Measurements from ENCODE around the gene NDOR1.

NDOR1 gene

GRCh38 chr9:137243626-137244485 lies 38.4 kb downstream of the NDOR1 start:
- Histone ChIP-seq H2AFZ (ENCODE audit: low read depth, low read length) (no peak overlapping the region), H3K9me3 (ENCODE audit: low read length) (no peaks in the 10 kb centered on the region), H3K27me3 (ENCODE audit: insufficient read depth, low read length) (no peaks in the 10 kb centered on the region), H3K4me1 (ENCODE audit: insufficient read depth, low read length) (peaks cover 22% of the 10 kb centered on the region), H3K4me3 (ENCODE audit: low read length) (no peak overlapping the region), H3K36me3 (ENCODE audit: insufficient read depth, low read length) (peaks cover 23% of the 10 kb centered on the region)

GRCh38 chr9:137244486-137245449 lies 39.3 kb downstream of the NDOR1 start:
- H3K4me1 ChIP-seq (ENCODE audit: insufficient read depth, low read length): peaks cover 21% of the 10 kb centered on the region
- H3K4me3 ChIP-seq (ENCODE audit: low read length): no peak overlapping the region
- H2AFZ ChIP-seq (ENCODE audit: low read depth, low read length): no peak overlapping the region
- H3K27me3 ChIP-seq (ENCODE audit: insufficient read depth, low read length): no peaks in the 10 kb centered on the region
- no peaks in the 10 kb centered on the region for H3K9me3 ChIP-seq (ENCODE audit: low read length)
- peaks cover 23% of the 10 kb centered on the region for H3K36me3 ChIP-seq (ENCODE audit: insufficient read depth, low read length)

GRCh38 chr9:137245450-137246421 lies 40.2 kb downstream of the NDOR1 start:
- no peaks in the 10 kb centered on the region for H3K9me3 ChIP-seq (ENCODE audit: low read length)
- peaks cover 23% of the 10 kb centered on the region for H3K36me3 ChIP-seq (ENCODE audit: insufficient read depth, low read length)
- peaks cover 24% of the 10 kb centered on the region for H3K4me1 ChIP-seq (ENCODE audit: insufficient read depth, low read length)
- H3K27me3 ChIP-seq (ENCODE audit: insufficient read depth, low read length): no peaks in the 10 kb centered on the region
- H2AFZ ChIP-seq (ENCODE audit: low read depth, low read length): no peak overlapping the region
- H3K4me3 ChIP-seq (ENCODE audit: low read length): no peak overlapping the region

- Histone ChIP-seq H3K27me3 (ENCODE audit: insufficient read depth, low read length) (no peaks in the 10 kb centered on the region), H2AFZ (ENCODE audit: low read depth, low read length) (no peak overlapping the region), H3K36me3 (ENCODE audit: insufficient read depth, low read length) (peaks cover 17% of the 10 kb centered on the region), H3K9me3 (ENCODE audit: low read length) (no peaks in the 10 kb centered on the region), H3K4me1 (ENCODE audit: insufficient read depth, low read length) (peaks cover 34% of the 10 kb centered on the region), H3K4me3 (ENCODE audit: low read length) (no peak overlapping the region)
Observed at GRCh38 chr9:137247135-137247915, 41.8 kb downstream of the NDOR1 start.

- Histone ChIP-seq H3K4me1 (ENCODE audit: insufficient read depth, low read length) (peaks cover 29% of the 10 kb centered on the region), H3K4me3 (ENCODE audit: low read length) (no peak overlapping the region), H3K27me3 (ENCODE audit: insufficient read depth, low read length) (no peaks in the 10 kb centered on the region), H3K36me3 (ENCODE audit: insufficient read depth, low read length) (peaks cover 11% of the 10 kb centered on the region), H2AFZ (ENCODE audit: low read depth, low read length) (no peak overlapping the region), H3K9me3 (ENCODE audit: low read length) (no peaks in the 10 kb centered on the region)
Observed at GRCh38 chr9:137247916-137248175, 42.3 kb downstream of the NDOR1 start.

GRCh38 chr9:137250329-137251193 lies 45.1 kb downstream of the NDOR1 start:
- no peaks in the 10 kb centered on the region for H3K27me3 ChIP-seq (ENCODE audit: insufficient read depth, low read length)
- peaks cover 36% of the 10 kb centered on the region for H3K4me1 ChIP-seq (ENCODE audit: insufficient read depth, low read length)
- no peak overlapping the region for H3K4me3 ChIP-seq (ENCODE audit: low read length)
- no peaks in the 10 kb centered on the region for H3K9me3 ChIP-seq (ENCODE audit: low read length)
- H3K36me3 ChIP-seq (ENCODE audit: insufficient read depth, low read length): no peaks in the 10 kb centered on the region
- no peak overlapping the region for H2AFZ ChIP-seq (ENCODE audit: low read depth, low read length)

- Histone ChIP-seq H3K4me1 (ENCODE audit: insufficient read depth, low read length) (peaks cover 41% of the 10 kb centered on the region), H3K36me3 (ENCODE audit: insufficient read depth, low read length) (peaks cover 1% of the 10 kb centered on the region)
Observed at GRCh38 chr9:137251194-137251461, 45.6 kb downstream of the NDOR1 start, which contains the start of gene STPG3. Gene STPG3 (plus strand): TSS chr9:137251286. CDS start chr9:137251287, 1 bp downstream.

GRCh38 chr9:137251490-137252268 lies 46.2 kb downstream of the NDOR1 start:
- H3K36me3 ChIP-seq (ENCODE audit: insufficient read depth, low read length): peaks cover 6% of the 10 kb centered on the region
- no peak overlapping the region for H2AFZ ChIP-seq (ENCODE audit: low read depth, low read length)
- H3K4me3 ChIP-seq (ENCODE audit: low read length): no peak overlapping the region
- H3K9me3 ChIP-seq (ENCODE audit: low read length): no peaks in the 10 kb centered on the region
- H3K27me3 ChIP-seq (ENCODE audit: insufficient read depth, low read length): no peaks in the 10 kb centered on the region
- H3K4me1 ChIP-seq (ENCODE audit: insufficient read depth, low read length): peaks cover 46% of the 10 kb centered on the region

More at GRCh38 chr9:137251194-137251461, 45.6 kb downstream of the NDOR1 start, which contains the start of gene STPG3:
- no peaks in the 10 kb centered on the region for H3K9me3 ChIP-seq (ENCODE audit: low read length)
- no peak within 1 kb of the TSS for H2AFZ ChIP-seq (ENCODE audit: low read depth, low read length)
- no peaks in the 10 kb centered on the region for H3K27me3 ChIP-seq (ENCODE audit: insufficient read depth, low read length)
- no peak within 1 kb of the TSS for H3K4me3 ChIP-seq (ENCODE audit: low read length)

GRCh38 chr9:137252555-137253506 lies 47.3 kb downstream of the NDOR1 start:
- Histone ChIP-seq H2AFZ (ENCODE audit: low read depth, low read length) (no peak overlapping the region), H3K36me3 (ENCODE audit: insufficient read depth, low read length) (peaks cover 9% of the 10 kb centered on the region), H3K4me3 (ENCODE audit: low read length) (no peak overlapping the region), H3K4me1 (ENCODE audit: insufficient read depth, low read length) (peaks cover 41% of the 10 kb centered on the region), H3K9me3 (ENCODE audit: low read length) (no peaks in the 10 kb centered on the region), H3K27me3 (ENCODE audit: insufficient read depth, low read length) (no peaks in the 10 kb centered on the region)
